ENCODE results near the gene COL9A3.

GRCh38 chr20:62888406-62888805, 71.6 kb downstream of the COL9A3 start:
- TF ChIP-seq EZH2 (IDR thresholded peaks at IDR 0.05; ENCODE audit: low read depth) (no peak), CTCF (conservative IDR thresholded peaks at IDR 0.05) (no peak)

All from PC-9 (cell line).